Airway epithelial cell (primary cell): ENCODE measurements around the gene LIX1L. TPM values are rescaled to one million over a fixed set of nuclear protein-coding genes. Genes with fewer than 3 reads are reported as not detected.

Experiments used
- total RNA-seq: library from RNA; depleted of rRNA; stranded (reverse); fragments of >200 nt; gene quantifications from 2 replicates; pipeline ENCODE4 v1.2.3, GENCODE V29; 2015

Gene LIX1L
- 11.7 and 11.8 TPM in 2 replicates for total RNA-seq

DNA sequence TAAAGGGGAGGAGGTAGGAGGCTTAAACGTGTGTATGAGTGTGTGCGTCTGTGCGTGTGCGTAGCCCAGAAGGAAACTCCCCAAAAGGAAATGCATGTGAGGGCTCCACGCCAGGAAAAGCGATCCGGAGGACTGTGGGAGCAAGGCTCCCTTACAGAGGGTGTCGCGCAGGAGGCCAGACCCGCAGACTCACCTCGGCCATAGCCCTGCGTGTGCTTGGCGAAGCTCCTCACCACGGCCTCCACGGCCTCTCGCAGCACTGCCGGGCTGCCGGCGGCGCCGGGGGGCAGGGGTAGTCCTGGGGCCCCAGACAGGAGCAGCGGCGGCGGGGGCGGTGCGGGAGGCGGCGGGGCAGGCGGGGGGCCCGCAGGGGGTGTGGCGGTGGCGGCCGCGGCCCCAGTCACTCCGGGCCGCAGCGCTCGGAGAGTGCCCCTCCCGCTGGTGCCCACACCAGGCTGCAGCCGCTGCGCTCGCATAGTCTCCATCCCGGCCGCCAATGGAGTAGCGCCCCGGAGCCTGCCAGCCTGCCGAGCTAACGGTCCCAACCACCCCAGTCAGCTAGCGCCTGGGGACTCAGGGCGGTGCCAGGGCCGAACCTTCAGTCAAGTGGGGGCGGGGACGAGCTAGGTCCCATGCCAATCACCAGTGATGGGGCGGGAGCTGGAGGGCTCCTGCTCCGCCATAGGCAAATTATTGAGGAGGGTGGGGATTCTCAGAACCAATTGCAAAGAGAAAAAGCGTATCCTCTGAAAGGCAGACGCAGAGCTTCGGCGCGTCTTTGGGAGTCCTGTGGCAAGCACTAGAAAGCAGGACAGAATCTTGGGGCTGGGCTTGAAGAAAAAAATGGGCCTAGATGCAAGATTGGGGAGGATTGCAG lies at the start of gene LIX1L:
LIX1L (minus strand) TSS at position 575 of the 877 bp plus-strand sequence; CDS start at position 485, 90 bp downstream.

DNA sequence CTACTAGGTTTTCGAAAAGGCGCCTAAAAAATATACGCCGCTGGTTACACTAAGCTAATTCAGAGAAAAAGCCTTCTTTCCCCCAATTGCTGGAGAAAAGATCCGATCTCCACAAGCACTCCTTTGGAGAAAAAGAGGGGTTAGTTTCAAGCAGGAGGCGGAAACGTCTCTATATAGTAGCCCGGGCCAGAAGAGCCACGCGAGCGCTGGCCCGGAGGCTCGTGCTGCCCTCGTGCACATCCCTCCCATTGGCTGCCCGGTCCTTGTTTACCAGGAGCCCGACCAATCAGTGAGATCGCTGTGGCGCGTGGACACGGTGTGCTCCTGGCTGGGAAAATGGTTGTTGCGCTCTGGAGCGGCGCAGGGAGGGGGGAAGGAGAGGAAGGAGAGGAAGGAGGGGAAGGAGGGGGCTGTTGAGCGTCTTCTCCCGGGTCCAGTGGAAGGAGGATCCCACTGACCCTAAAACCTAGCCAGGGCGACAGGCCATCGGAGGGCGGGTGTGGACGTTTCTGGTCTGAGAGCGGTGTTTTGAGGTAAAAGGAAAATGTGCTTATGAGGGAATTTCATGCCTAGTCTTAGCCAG lies 38.7 kb upstream of the LIX1L start, which contains the start of gene TXNIP:
TXNIP (minus strand) TSS at position 147 of the 583 bp plus-strand sequence. CDS start 313 bp downstream, outside the sequence.

DNA sequence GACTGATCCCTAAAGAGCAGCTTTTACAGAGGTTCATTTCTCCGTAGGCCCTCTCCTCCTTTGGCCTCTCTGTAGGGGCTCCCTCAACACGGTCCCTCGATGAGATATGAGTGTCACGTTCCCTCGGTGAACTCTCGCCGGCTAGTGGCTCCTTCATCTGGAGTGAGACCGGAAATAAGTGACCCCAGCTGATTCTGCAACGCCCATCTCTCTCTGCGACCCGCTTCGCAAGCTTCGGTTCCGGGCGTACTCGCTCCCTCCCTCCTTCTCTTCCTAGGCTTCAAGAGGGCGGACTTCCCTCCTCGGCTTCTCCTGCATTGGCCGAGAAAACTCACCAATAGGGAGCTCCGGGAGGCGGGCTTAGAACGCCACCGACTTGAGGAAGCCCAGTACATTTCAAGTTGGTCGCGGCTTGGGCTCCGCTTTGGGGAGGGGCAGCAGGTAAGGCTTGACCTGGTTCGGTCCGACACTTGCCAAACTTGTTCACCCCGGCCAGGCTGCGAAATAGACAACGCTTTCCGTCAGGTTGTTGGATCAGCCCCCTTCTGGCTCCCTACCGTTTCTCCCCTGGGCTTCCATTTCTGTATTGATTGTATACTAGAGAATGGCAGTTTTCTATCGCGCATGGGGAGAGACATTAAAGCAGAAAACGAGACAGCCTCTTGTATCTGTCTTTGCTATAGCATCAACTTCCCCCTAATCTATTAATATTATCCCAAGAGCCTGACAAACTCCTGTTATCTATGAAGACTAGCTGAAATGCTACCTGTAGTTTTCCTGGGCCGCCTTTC lies 6.7 kb upstream of the LIX1L start, which contains the start of the genes ANKRD34A and POLR3GL:
ANKRD34A (minus strand) TSS at position 248 of the 791 bp plus-strand sequence. CDS start 2,816 bp downstream, outside the sequence.
POLR3GL (plus strand) TSS at position 363 of the 791 bp plus-strand sequence. CDS start 10,176 bp downstream, outside the sequence.

DNA sequence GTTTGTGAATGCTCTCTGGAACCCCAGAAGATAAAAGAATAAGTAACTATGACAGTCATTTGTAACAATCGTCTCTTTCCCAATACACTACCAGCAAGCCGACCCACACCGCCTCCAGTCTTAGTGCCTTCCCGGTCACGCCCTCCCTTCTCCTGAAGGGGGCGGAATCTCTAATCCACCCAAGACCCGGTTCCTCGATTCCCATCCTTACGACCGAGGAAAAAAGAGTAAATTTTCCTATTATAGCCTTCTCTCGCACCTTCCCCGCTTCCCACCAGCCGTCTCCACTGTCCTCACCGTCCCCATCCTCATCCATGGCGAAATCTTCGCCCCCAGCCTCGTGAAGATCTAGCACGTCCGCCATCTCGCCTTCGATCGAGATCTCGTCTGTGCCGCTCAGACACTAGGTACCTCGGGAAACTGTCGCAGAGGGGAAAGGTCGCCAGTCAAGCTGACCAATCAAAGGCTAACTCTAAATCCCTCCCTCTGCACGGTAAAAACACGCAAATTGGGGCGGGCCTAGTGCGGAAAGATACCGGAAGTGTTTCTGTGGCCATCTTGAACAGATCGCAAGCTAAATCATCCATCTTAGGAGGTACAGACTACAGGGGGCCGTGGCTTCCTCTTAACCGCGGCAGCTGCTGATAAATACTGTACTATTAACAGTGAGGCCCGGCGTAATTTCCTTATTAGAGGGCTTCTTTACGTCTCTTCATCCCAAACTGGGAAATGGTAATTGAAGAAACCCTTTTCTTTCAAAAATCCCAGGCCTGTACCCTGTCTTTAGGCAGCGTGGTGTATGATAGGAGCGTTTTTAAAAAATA lies 30.5 kb downstream of the LIX1L start, which contains the start of gene RBM8A:
RBM8A (minus strand) TSS at position 422 of the 824 bp plus-strand sequence; CDS start at position 364, 58 bp downstream.

DNA sequence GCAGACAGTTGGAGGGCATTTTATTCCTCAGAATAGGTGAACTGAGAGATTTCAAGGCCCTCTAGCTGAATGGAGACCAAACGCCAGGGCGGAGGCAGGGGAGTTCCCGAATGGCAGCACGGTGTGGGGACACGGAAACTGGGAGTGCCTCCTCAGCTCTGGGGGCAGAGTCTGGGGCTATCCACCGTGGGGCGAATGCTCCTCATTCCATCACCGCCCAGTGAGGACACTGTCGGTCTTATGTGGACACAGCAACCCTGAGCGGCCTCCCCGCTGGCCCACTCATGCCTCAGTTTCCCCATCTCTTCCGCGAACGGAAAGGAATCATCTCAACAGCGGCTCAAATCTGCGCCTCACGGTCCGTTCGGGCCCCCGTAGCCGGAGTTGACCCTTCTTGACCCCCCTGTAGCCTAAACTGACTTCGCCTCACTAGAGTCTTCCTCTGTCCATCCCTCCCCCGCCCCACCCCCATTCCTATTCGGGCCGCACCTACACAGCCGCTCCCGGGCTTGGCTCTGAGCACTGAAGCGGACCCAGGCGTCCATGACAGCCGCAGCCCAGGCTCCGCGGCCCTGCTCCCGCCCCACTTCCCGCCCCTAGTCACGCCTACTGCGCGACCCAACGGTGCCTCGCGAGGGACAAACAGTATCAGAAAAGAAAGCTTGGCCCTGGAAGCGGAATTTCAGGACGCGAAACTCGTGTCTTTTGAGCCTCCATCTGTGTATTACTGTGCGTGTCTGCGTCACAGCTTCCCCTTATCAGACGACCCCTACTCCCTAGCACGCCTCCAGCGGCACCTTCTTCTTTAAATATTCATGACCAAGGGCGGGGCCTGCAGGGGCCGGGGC lies 39.4 kb downstream of the LIX1L start, which contains the start of gene PEX11B:
PEX11B (minus strand) TSS at position 574 of the 848 bp plus-strand sequence; CDS start at position 545, 29 bp downstream.

DNA sequence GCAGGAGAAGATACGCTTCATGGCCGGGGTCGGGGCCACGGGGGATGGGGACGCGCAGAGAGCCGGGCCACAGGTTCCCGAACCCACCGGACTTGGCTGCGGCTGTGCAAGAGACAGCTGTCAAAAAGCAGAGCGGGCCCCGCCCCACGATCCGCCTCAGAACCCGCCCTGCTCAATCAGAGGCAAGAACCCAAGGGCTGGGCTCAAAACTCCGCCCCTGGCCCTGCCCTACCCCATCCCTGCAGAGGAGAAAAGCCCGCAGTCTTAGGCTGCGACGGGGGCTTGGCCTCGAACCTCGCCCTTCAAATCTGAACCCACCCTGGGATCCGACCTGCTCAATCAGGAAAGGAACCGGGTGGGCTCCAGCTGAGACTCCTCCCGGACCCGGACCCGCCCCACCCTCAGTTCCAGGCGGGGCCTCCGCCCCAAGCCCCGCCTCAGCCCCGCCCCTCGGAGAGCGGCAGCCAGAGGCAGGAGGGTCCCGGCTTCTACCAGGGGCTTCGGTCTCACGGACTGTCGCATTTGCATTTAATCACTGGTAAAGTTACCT lies 72.0 kb downstream of the LIX1L start, which contains the start of gene ANKRD35:
ANKRD35 (minus strand) TSS at position 129 of the 550 bp plus-strand sequence; CDS start at position 21, 108 bp downstream.

Other genes starting within 250 kb of the LIX1L start
- not detected in 2 replicates for gene CD160, start 238.5 kb downstream of the LIX1L start, total RNA-seq
- gene RNF115, start 133.9 kb downstream of the LIX1L start, total RNA-seq: 4.0 and 5.9 TPM in 2 replicates
- 21.5 and 26.1 TPM in 2 replicates for gene POLR3C, start 133.8 kb downstream of the LIX1L start, total RNA-seq
- gene NUDT17, start 112.4 kb downstream of the LIX1L start, total RNA-seq: 2.5 and 5.1 TPM in 2 replicates
- gene PIAS3, start 98.9 kb downstream of the LIX1L start, total RNA-seq: 36.7 and 53.5 TPM in 2 replicates
- gene ANKRD35, start 72.2 kb downstream of the LIX1L start, total RNA-seq: 16.9 and 19.6 TPM in 2 replicates
- gene ITGA10, start 48.0 kb downstream of the LIX1L start, total RNA-seq: 0.65 and 1.4 TPM in 2 replicates
- 28.5 and 31.9 TPM in 2 replicates for gene PEX11B, start 39.3 kb downstream of the LIX1L start, total RNA-seq
- 173 and 381 TPM in 2 replicates for gene RBM8A, start 30.5 kb downstream of the LIX1L start, total RNA-seq
- 0.28 and 0.49 TPM in 2 replicates for gene ANKRD34A, start 6.6 kb upstream of the LIX1L start, total RNA-seq
- gene POLR3GL, start 6.7 kb upstream of the LIX1L start, total RNA-seq: 10.9 and 14.2 TPM in 2 replicates
- 267 and 294 TPM in 2 replicates for gene TXNIP, start 38.6 kb upstream of the LIX1L start, total RNA-seq
- gene HJV, start 63.7 kb upstream of the LIX1L start, total RNA-seq: not detected in 2 replicates
- gene NBPF10, start 186.8 kb upstream of the LIX1L start, total RNA-seq: 0.09 and 0.28 TPM in 2 replicates